Brain microvascular endothelial cell (primary cell): ENCODE measurements around the gene TMEM91.

Experiments
- DNase-seq: peaks from one replicate; pipeline ENCODE4 v3.0.0-alpha.2; 2020
- H3K27ac ChIP-seq: fragments of 250-450 bp; sonication (Bioruptor Pico); 2 replicates; pipeline ENCODE4 v1.5.1; 2020; ENCODE audit warnings: mild to moderate bottlenecking, moderate library complexity
- H3K27me3 ChIP-seq: fragments of 250-450 bp; sonication (Bioruptor Pico); replicated peaks from 2 replicates; pipeline ENCODE4 v1.5.1; 2020; ENCODE audit warnings: mild to moderate bottlenecking
- H3K36me3 ChIP-seq: fragments of 250-450 bp; sonication (Bioruptor Pico); replicated peaks from 2 replicates; pipeline ENCODE4 v1.5.1; 2020; ENCODE audit warnings: mild to moderate bottlenecking
- H3K4me3 ChIP-seq: 2 replicates; pipeline ENCODE4 v1.5.1; 2011; ENCODE audit warnings: low read depth, mild to moderate bottlenecking, control low read depth, low read length, moderate library complexity
- CTCF ChIP-seq: IDR thresholded peaks from 2 replicates; pipeline ENCODE4 v1.5.1; 2011; ENCODE audit warnings: low read depth, mild to moderate bottlenecking, moderate library complexity, low read length, control low read depth, inconsistent platforms; ENCODE audit errors: missing control alignments
- in situ Hi-C: cut with HindIII; loops from 2 replicates; pipeline ENCODE4 v1.10.0; 2017; ENCODE audit warnings: low sequenced_read_pairs, low pct_ligation_motif_present

Gene TMEM91

GRCh38 chr19:41355035-41355434 lies 21.3 kb upstream of the TMEM91 start:
- DNase-seq: no peak
- no peaks in the 10 kb centered on the region for H3K36me3 ChIP-seq
- no peak overlapping the region for H3K4me3 ChIP-seq
- in situ Hi-C loops: no loop called here
- H3K27me3 ChIP-seq: no peaks in the 10 kb centered on the region
- TF ChIP-seq CTCF: no peak
- H3K27ac ChIP-seq: no peak overlapping the region

GRCh38 chr19:41355802-41356201 lies 20.5 kb upstream of the TMEM91 start:
- no peak overlapping the region for H3K27ac ChIP-seq
- no peak for TF ChIP-seq CTCF
- in situ Hi-C loops: no loop called here
- no peaks in the 10 kb centered on the region for H3K27me3 ChIP-seq
- H3K36me3 ChIP-seq: no peaks in the 10 kb centered on the region
- no peak overlapping the region for H3K4me3 ChIP-seq
- DNase-seq: no peak

- TF ChIP-seq CTCF: no peak
- Histone ChIP-seq H3K4me3 (no peak overlapping the region), H3K27ac (no peak overlapping the region), H3K36me3 (no peaks in the 10 kb centered on the region), H3K27me3 (no peaks in the 10 kb centered on the region)
- no peak for DNase-seq
- in situ Hi-C loops: no loop called here
Measured at GRCh38 chr19:41356984-41357739, 19.2 kb upstream of the TMEM91 start.

GRCh38 chr19:41357746-41358145 lies 18.6 kb upstream of the TMEM91 start:
- H3K27me3 ChIP-seq: no peaks in the 10 kb centered on the region
- DNase-seq: no peak
- in situ Hi-C loops: no loop called here
- no peak for TF ChIP-seq CTCF
- H3K27ac ChIP-seq: no peak overlapping the region
- no peak overlapping the region for H3K4me3 ChIP-seq
- no peaks in the 10 kb centered on the region for H3K36me3 ChIP-seq

GRCh38 chr19:41359741-41360140 lies 16.6 kb upstream of the TMEM91 start:
- H3K36me3 ChIP-seq: no peaks in the 10 kb centered on the region
- H3K27ac ChIP-seq: no peak overlapping the region
- in situ Hi-C loops: no loop called here
- no peak for DNase-seq
- H3K4me3 ChIP-seq: no peak overlapping the region
- no peaks in the 10 kb centered on the region for H3K27me3 ChIP-seq
- no peak for TF ChIP-seq CTCF

- Histone ChIP-seq H3K4me3 (no peak overlapping the region), H3K27ac (no peak overlapping the region)
- TF ChIP-seq CTCF: no peak
Measured at GRCh38 chr19:41362143-41362847, 14.0 kb upstream of the TMEM91 start.

More at GRCh38 chr19:41362143-41362847, 14.0 kb upstream of the TMEM91 start:
- in situ Hi-C loops: no loop called here
- Histone ChIP-seq H3K36me3 (no peaks in the 10 kb centered on the region), H3K27me3 (no peaks in the 10 kb centered on the region)
- no peak for DNase-seq
